Activated B cell treated with CpG ODN at 0.5 μM for 24 hours (primary cell): ENCODE measurements around the gene TCF4. TPM values are rescaled to one million over a fixed set of nuclear protein-coding genes. Genes with fewer than 3 reads are reported as not detected.

Source experiments
- ATAC-seq: fragments of 200-7000 bp; cut with Tn5 transposase; one replicate; pipeline ENCODE4 v1.10.0; 2021; ENCODE audit warnings: low read depth, mild to moderate bottlenecking, moderate library complexity
- CTCF ChIA-PET: fragments of 350-600 bp; sonication (Branson Sonifier 250); formaldehyde crosslinking; loops from one replicate; lab custom pipeline; 2021; ENCODE audit warnings: antibody characterized with exemption; lab: Charles Lee
- POLR2A ChIA-PET: fragments of 350-600 bp; sonication (Branson Sonifier 250); formaldehyde crosslinking; loops from one replicate; lab custom pipeline; 2021; ENCODE audit warnings: antibody characterized with exemption; lab: Charles Lee
- DNase-seq: peaks from one replicate; pipeline ENCODE4 v3.0.0; 2022
- H3K27ac Mint-ChIP-seq: one replicate; pipeline ENCODE4 v1.8.0; 2020; ENCODE audit warnings: mixed read lengths
- H3K27me3 Mint-ChIP-seq: one replicate; pipeline ENCODE4 v1.8.0; 2021; ENCODE audit warnings: mixed read lengths
- H3K36me3 Mint-ChIP-seq: one replicate; pipeline ENCODE4 v1.8.0; 2021; ENCODE audit warnings: low read depth, mixed read lengths
- H3K4me1 Mint-ChIP-seq: one replicate; pipeline ENCODE4 v1.8.0; 2021; ENCODE audit warnings: mixed read lengths
- H3K4me3 Mint-ChIP-seq: one replicate; pipeline ENCODE4 v1.8.0; 2020; ENCODE audit warnings: mild to moderate bottlenecking, mixed read lengths
- H3K9me3 Mint-ChIP-seq: one replicate; pipeline ENCODE4 v1.8.0; 2020; ENCODE audit warnings: mixed read lengths
- CTCF ChIP-seq: fragments of 200-600 bp; IDR thresholded peaks from one replicate; pipeline ENCODE4 v1.8.0; 2022; ENCODE audit warnings: antibody characterized with exemption, mild to moderate bottlenecking
- intact Hi-C: fragments of 100-400 bp; cut with micrococcal nuclease; formaldehyde crosslinking; loops from one replicate; pipeline ENCODE4 v1.15.1; 2024
- total RNA-seq: library from RNA; stranded (reverse); gene quantifications from 2 replicates; pipeline ENCODE4 v1.2.3, GENCODE V29; 2022

The TCF4 gene
- total RNA-seq, 1 donor from 2014 or later: 270 TPM

- Mint-ChIP-seq H3K27me3 (no peaks in the 10 kb centered on the region), H3K9me3 (no peaks in the 10 kb centered on the region), H3K4me3 (no peak overlapping the region), H3K36me3 (peaks cover 8% of the 10 kb centered on the region), H3K4me1 (peaks cover 40% of the 10 kb centered on the region), H3K27ac (peak overlapping the region; percentile 38)
- ChIA-PET POLR2A (no interaction called here), CTCF (no interaction called here)
- no peak for TF ChIP-seq CTCF
- intact Hi-C loops: loop anchor here (2.0 kb wide), 1 partner anchor 44 kb away; no protein-coding TSS in a partner anchor
- DNase-seq (no peak), ATAC-seq (no peak)
Measured at GRCh38 chr18:55464581-55464980, 123.4 kb downstream of the TCF4 start.

GRCh38 chr18:55462652-55463051 is 125.3 kb downstream of the TCF4 start:
- Mint-ChIP-seq H3K4me3 (no peak overlapping the region), H3K36me3 (peaks cover 10% of the 10 kb centered on the region), H3K27ac (no peak overlapping the region), H3K4me1 (peaks cover 40% of the 10 kb centered on the region), H3K27me3 (no peaks in the 10 kb centered on the region), H3K9me3 (no peaks in the 10 kb centered on the region)
- CTCF ChIA-PET: no interaction called here
- POLR2A ChIA-PET: no interaction called here
- TF ChIP-seq CTCF: no peak
- no peak for ATAC-seq
- intact Hi-C loops: no loop called here
- no peak for DNase-seq

GRCh38 chr18:55461848-55462247 is 126.1 kb downstream of the TCF4 start:
- no peak for TF ChIP-seq CTCF
- Mint-ChIP-seq H3K9me3 (no peaks in the 10 kb centered on the region), H3K4me3 (no peak overlapping the region), H3K27me3 (no peaks in the 10 kb centered on the region), H3K27ac (no peak overlapping the region), H3K4me1 (peaks cover 37% of the 10 kb centered on the region), H3K36me3 (peaks cover 10% of the 10 kb centered on the region)
- no peak for ATAC-seq
- no peak for DNase-seq
- ChIA-PET POLR2A (no interaction called here), CTCF (no interaction called here)
- intact Hi-C loops: no loop called here

GRCh38 chr18:55458456-55459203 is 129.4 kb downstream of the TCF4 start:
- no peak overlapping the region for H3K27ac Mint-ChIP-seq
- intact Hi-C loops: no loop called here
- no peak overlapping the region for H3K4me3 Mint-ChIP-seq
- TF ChIP-seq CTCF: no peak
- H3K27me3 Mint-ChIP-seq: no peaks in the 10 kb centered on the region
- CTCF ChIA-PET: no interaction called here
- DNase-seq (no peak), ATAC-seq (no peak)
- H3K36me3 Mint-ChIP-seq: peaks cover 10% of the 10 kb centered on the region
- peaks cover 18% of the 10 kb centered on the region for H3K4me1 Mint-ChIP-seq
- no peaks in the 10 kb centered on the region for H3K9me3 Mint-ChIP-seq
- POLR2A ChIA-PET: no interaction called here

- no peak overlapping the region for H3K27ac Mint-ChIP-seq
- DNase-seq: no peak
- H3K4me3 Mint-ChIP-seq: no peak overlapping the region
- ChIA-PET POLR2A (no interaction called here), CTCF (no interaction called here)
- H3K27me3 Mint-ChIP-seq: no peaks in the 10 kb centered on the region
- intact Hi-C loops: no loop called here
- no peak for ATAC-seq
- H3K36me3 Mint-ChIP-seq: peaks cover 10% of the 10 kb centered on the region
- no peak for TF ChIP-seq CTCF
- H3K9me3 Mint-ChIP-seq: no peaks in the 10 kb centered on the region
- H3K4me1 Mint-ChIP-seq: peaks cover 15% of the 10 kb centered on the region
Measured at GRCh38 chr18:55457028-55457427, 131.0 kb downstream of the TCF4 start.
